Trophoblast cell (in vitro differentiated cells and primary cell): Measurements from ENCODE around the gene MRFAP1L1.

Source experiments
- DNase-seq, 2 donors: peaks; one replicate each; pipeline ENCODE4 v3.0.0-alpha.2; 2016
- H2AFZ ChIP-seq: 2 replicates; pipeline ENCODE4 v1.6.1; 2013; ENCODE audit warnings: low read length, moderate library complexity, mild to moderate bottlenecking; ENCODE audit not compliant: insufficient read depth, poor library complexity
- H2AK5ac ChIP-seq: 2 replicates; pipeline ENCODE4 v1.6.1; 2013; ENCODE audit warnings: mild to moderate bottlenecking, low read length
- H2BK120ac ChIP-seq: 2 replicates; pipeline ENCODE4 v1.6.1; 2013; ENCODE audit warnings: low read length, mild to moderate bottlenecking, moderate library complexity; ENCODE audit not compliant: insufficient read depth, poor library complexity
- H2BK12ac ChIP-seq: 2 replicates; pipeline ENCODE4 v1.6.1; 2013; ENCODE audit warnings: mild to moderate bottlenecking, low read length, moderate library complexity
- H2BK5ac ChIP-seq: 2 replicates; pipeline ENCODE4 v1.6.1; 2013; ENCODE audit warnings: low read length, low read depth, moderate library complexity, mild to moderate bottlenecking; ENCODE audit not compliant: poor library complexity
- H3K14ac ChIP-seq: 2 replicates; pipeline ENCODE4 v1.6.1; 2013; ENCODE audit warnings: mild to moderate bottlenecking, low read length
- H3K18ac ChIP-seq: 2 replicates; pipeline ENCODE4 v1.6.1; 2013; ENCODE audit warnings: mild to moderate bottlenecking, low read length
- H3K23ac ChIP-seq: 2 replicates; pipeline ENCODE4 v1.6.1; 2013; ENCODE audit warnings: low read length
- H3K27ac ChIP-seq: 2 replicates; pipeline ENCODE4 v1.5.1; 2013; ENCODE audit warnings: low read depth, mild to moderate bottlenecking, inconsistent platforms, low read length, moderate library complexity
- H3K27me3 ChIP-seq: 2 replicates; pipeline ENCODE4 v1.6.1; 2013; ENCODE audit warnings: inconsistent platforms, mild to moderate bottlenecking, low read length, moderate library complexity; ENCODE audit not compliant: insufficient read depth
- H3K36me3 ChIP-seq, 2 experiments: 1 replicate in 1 of 2; 2 replicates in 1 of 2; pipeline ENCODE4 v1.6.1; 2013; ENCODE audit warnings: low read length in 2 of 2, mild to moderate bottlenecking in 2 of 2, moderate library complexity in 1 of 2; ENCODE audit not compliant: insufficient read depth in 2 of 2, control insufficient read depth in 1 of 2
- H3K4ac ChIP-seq: 2 replicates; pipeline ENCODE4 v1.6.1; 2013; ENCODE audit warnings: low read depth, mild to moderate bottlenecking, low read length, moderate library complexity
- H3K4me1 ChIP-seq, 2 experiments: 1 replicate in 1 of 2; 2 replicates in 1 of 2; pipeline ENCODE4 v1.6.1; 2013; ENCODE audit warnings: low read length in 2 of 2, mild to moderate bottlenecking in 2 of 2, moderate library complexity in 1 of 2; ENCODE audit not compliant: insufficient read depth in 2 of 2, control insufficient read depth in 1 of 2
- H3K4me2 ChIP-seq: 2 replicates; pipeline ENCODE4 v1.6.1; 2013; ENCODE audit warnings: inconsistent platforms, mild to moderate bottlenecking, low read length, moderate library complexity
- H3K4me3 ChIP-seq: 2 replicates; pipeline ENCODE4 v1.5.1; 2013; ENCODE audit warnings: mild to moderate bottlenecking, low read depth, low read length, inconsistent platforms
- H3K79me1 ChIP-seq: one replicate; pipeline ENCODE4 v1.6.1; 2013; ENCODE audit warnings: low read length
- H3K79me2 ChIP-seq: 2 replicates; pipeline ENCODE4 v1.6.1; 2013; ENCODE audit warnings: low read length, mild to moderate bottlenecking; ENCODE audit not compliant: control insufficient read depth, insufficient read depth, poor library complexity
- H3K9ac ChIP-seq: 2 replicates; pipeline ENCODE4 v1.6.1; 2013; ENCODE audit warnings: mild to moderate bottlenecking, low read length
- H3K9me3 ChIP-seq: 2 replicates; pipeline ENCODE4 v1.6.1; 2013; ENCODE audit warnings: low read depth, mild to moderate bottlenecking, control low read depth, inconsistent platforms, low read length; ENCODE audit not compliant: insufficient read depth
- H4K12ac ChIP-seq: 2 replicates; pipeline ENCODE4 v1.6.1; 2013; ENCODE audit warnings: low read depth, mild to moderate bottlenecking, low read length, moderate library complexity
- H4K8ac ChIP-seq: 2 replicates; pipeline ENCODE4 v1.6.1; 2013; ENCODE audit warnings: low read depth, mild to moderate bottlenecking, low read length, moderate library complexity
- H4K91ac ChIP-seq: one replicate; pipeline ENCODE4 v1.6.1; 2013; ENCODE audit warnings: low read depth, mild to moderate bottlenecking, low read length, moderate library complexity
- WGBS: extraction: QIAGEN DNeasy Blood & Tissue Kit; methylation state at CpG from one replicate; pipeline ENCODE4 v1.1.7; 2013; ENCODE audit warnings: missing lambda C conversion rate; ENCODE audit not compliant: insufficient read length, insufficient coverage; ENCODE audit errors: extremely low coverage; 5-methylcytosine and 5-hydroxymethylcytosine counted together

The MRFAP1L1 gene

DNA sequence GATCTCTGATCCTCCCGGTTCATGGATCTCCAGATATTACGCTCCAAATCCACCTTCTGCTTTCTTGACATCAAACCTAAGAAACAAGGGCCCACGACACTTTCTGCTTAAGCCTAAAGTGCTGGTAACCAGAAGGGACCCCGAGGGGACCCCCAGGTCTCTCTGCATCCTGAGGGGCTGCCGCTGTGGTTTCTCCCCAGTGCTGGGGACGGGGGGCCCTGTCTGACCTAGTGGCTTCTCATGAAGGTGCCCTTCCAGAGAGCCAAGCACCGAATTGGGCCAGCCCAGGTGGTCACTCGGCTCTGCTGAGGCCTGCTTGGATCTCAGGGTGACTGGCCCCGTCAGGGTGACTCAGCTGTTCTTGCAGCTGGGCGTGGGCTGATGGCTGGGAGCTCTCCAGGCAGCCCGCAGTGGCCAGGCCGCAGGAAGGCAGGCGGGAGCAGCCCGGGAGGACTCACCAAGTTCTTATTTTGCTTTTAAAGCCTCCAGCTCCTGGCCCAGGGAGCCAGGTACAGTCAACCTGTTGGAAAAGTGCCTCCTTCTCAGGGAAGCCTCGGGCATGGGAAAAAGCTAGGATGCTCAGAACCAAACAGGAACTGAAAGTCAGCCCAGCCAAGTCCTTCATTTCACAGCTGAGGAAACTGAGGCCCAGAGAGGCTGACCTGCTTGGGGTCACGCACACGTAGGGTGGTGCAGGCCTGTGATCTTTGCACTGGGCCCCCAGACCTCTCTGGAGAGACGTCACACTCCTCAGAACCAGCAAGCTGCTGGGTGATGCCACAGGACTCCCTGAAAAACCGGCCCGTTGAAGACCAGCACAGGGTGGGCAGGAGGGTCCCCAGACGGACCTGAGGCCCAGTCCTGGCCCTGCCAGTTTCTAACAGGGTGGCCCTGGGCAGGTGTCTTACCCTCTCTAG lies 23.0 kb upstream of the MRFAP1L1 start:
- H4K91ac ChIP-seq, result peak overlapping the region; percentile 87
- peak overlapping the region; percentile 71 for H4K12ac ChIP-seq
- H3K79me1 ChIP-seq, result peaks cover 12% of the 10 kb centered on the region
- H3K27me3 ChIP-seq, result no peaks in the 10 kb centered on the region
- peak overlapping the region; percentile 54 for H2BK5ac ChIP-seq
- H2AFZ ChIP-seq, result peak overlapping the region; percentile 81
- no peaks in the 10 kb centered on the region for H3K36me3 ChIP-seq
- peak overlapping the region; percentile 66 for H3K14ac ChIP-seq
- H3K4me2 ChIP-seq, result no peak overlapping the region
- peak overlapping the region; percentile 80 for H4K8ac ChIP-seq
- H3K4me1 ChIP-seq, result peaks cover 9 to 16% of the 10 kb centered on the region in 2 experiments
- H3K27ac ChIP-seq, result no peak overlapping the region
- H3K23ac ChIP-seq, result no peak overlapping the region
- peak overlapping the region; percentile 56 for H3K4ac ChIP-seq
- DNase-seq, result peak; percentile 75 to 80
- H2AK5ac ChIP-seq, result peak overlapping the region; percentile 12
- no peak overlapping the region for H3K9ac ChIP-seq
- H3K18ac ChIP-seq, result peak overlapping the region; percentile 68
- no peaks in the 10 kb centered on the region for H3K9me3 ChIP-seq
- peak overlapping the region; percentile 51 for H2BK12ac ChIP-seq
- H2BK120ac ChIP-seq, result peak overlapping the region; percentile 95
- no peak overlapping the region for H3K4me3 ChIP-seq
- peaks cover 2% of the 10 kb centered on the region for H3K79me2 ChIP-seq
- WGBS, result no CpG with 5 or more reads among the region's 21 CpGs

DNA sequence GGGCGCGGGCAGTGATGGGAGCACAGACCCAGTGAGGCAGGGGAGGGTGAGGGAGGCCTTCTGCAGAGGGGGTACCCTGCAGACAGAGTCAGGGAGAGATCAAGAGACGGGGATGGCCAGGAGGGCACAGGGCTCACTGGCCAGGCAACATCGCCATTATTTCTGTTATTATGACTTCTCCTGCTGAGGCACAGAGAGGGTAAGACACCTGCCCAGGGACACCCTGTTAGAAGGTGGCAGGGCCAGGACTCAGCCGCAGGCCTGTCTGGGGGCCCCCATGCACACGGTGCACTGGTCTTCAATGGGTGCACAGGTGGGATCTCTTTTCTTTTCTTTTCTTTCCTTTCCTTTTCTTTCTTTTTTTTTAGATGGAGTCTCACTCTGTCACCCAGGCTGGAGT lies 22.1 kb upstream of the MRFAP1L1 start:
- H3K79me2 ChIP-seq, result peaks cover 2% of the 10 kb centered on the region
- H4K12ac ChIP-seq, result no peak overlapping the region
- H3K4me3 ChIP-seq, result no peak overlapping the region
- no peak overlapping the region for H2AFZ ChIP-seq
- H2AK5ac ChIP-seq, result no peak overlapping the region
- H3K23ac ChIP-seq, result no peak overlapping the region
- H3K4me1 ChIP-seq, result peaks cover 9 to 16% of the 10 kb centered on the region in 2 experiments
- no CpG with 5 or more reads among the region's 6 CpGs for WGBS
- no peak overlapping the region for H2BK120ac ChIP-seq
- H3K27ac ChIP-seq, result no peak overlapping the region
- DNase-seq, result no peak
- peak overlapping the region; percentile 1 for H3K14ac ChIP-seq
- H2BK5ac ChIP-seq, result no peak overlapping the region
- H4K8ac ChIP-seq, result no peak overlapping the region
- no peaks in the 10 kb centered on the region for H3K9me3 ChIP-seq
- no peak overlapping the region for H3K4ac ChIP-seq
- no peaks in the 10 kb centered on the region for H3K27me3 ChIP-seq
- H4K91ac ChIP-seq, result no peak overlapping the region
- H2BK12ac ChIP-seq, result no peak overlapping the region
- H3K18ac ChIP-seq, result no peak overlapping the region
- no peak overlapping the region for H3K9ac ChIP-seq
- no peaks in the 10 kb centered on the region for H3K36me3 ChIP-seq
- peaks cover 12% of the 10 kb centered on the region for H3K79me1 ChIP-seq
- no peak overlapping the region for H3K4me2 ChIP-seq

GRCh38 chr4:6731318-6731675 lies 21.6 kb upstream of the MRFAP1L1 start:
- H3K14ac ChIP-seq, result peak overlapping the region; percentile 1
- H4K91ac ChIP-seq, result peak overlapping the region; percentile 16
- peaks cover 9 to 16% of the 10 kb centered on the region in 2 experiments for H3K4me1 ChIP-seq
- peak overlapping the region; percentile 17 for H2BK12ac ChIP-seq
- H2BK120ac ChIP-seq, result no peak overlapping the region
- no peak overlapping the region for H3K4ac ChIP-seq
- no peak overlapping the region for H3K18ac ChIP-seq
- no peak overlapping the region for H3K4me3 ChIP-seq
- H3K4me2 ChIP-seq, result no peak overlapping the region
- no peaks in the 10 kb centered on the region for H3K36me3 ChIP-seq
- H3K9ac ChIP-seq, result no peak overlapping the region
- no peak for DNase-seq
- H2AFZ ChIP-seq, result no peak overlapping the region
- no peak overlapping the region for H3K27ac ChIP-seq
- WGBS, result no CpG with 5 or more reads among the region's 8 CpGs
- H2AK5ac ChIP-seq, result no peak overlapping the region
- peaks cover 2% of the 10 kb centered on the region for H3K79me2 ChIP-seq
- no peaks in the 10 kb centered on the region for H3K27me3 ChIP-seq
- no peak overlapping the region for H2BK5ac ChIP-seq
- H4K12ac ChIP-seq, result no peak overlapping the region
- no peak overlapping the region for H3K23ac ChIP-seq
- peaks cover 12% of the 10 kb centered on the region for H3K79me1 ChIP-seq
- H3K9me3 ChIP-seq, result no peaks in the 10 kb centered on the region
- H4K8ac ChIP-seq, result no peak overlapping the region

DNA sequence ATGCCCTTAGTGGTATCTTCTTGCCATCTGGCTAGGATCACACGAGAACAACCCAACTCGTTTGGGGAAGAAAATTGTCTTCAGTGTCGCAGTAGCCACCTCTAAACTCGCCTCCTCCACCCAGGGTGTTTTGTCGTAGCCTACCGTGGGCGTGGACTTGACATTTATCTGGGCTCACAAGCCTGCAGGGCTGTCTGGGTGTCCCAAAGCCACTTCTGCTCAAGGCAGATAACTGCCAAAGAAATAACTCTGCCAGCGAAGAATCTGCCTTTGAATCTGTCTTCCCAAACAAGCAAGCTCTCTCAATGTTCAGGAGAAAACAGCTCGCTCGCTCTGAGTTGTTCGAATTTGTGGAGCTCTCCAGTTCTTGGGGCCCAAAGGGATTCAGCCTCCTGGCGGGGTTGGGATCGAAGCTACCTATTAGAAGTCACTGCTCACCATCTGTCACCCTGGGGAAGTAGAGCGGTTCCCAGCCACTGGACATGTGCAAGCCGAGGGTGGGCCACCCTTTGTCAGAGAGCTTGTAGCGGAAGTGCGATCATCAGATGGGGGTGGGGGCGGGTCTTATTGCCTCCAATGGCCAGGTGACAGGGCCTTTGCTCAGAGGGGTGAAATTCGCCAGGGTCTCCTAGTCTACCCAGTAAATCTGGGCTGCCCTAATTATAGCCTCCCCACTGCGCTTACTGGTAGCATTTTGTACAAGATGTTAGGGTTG lies 21.1 kb upstream of the MRFAP1L1 start:
- H3K27ac ChIP-seq, result no peak overlapping the region
- H4K91ac ChIP-seq, result peak overlapping the region; percentile 16
- no peak overlapping the region for H3K9ac ChIP-seq
- H3K27me3 ChIP-seq, result no peaks in the 10 kb centered on the region
- no peak overlapping the region for H3K4me3 ChIP-seq
- no CpG with 5 or more reads among the region's 20 CpGs for WGBS
- H3K79me2 ChIP-seq, result peaks cover 2% of the 10 kb centered on the region
- no peak overlapping the region for H2AFZ ChIP-seq
- H4K8ac ChIP-seq, result no peak overlapping the region
- no peak overlapping the region for H2AK5ac ChIP-seq
- no peak overlapping the region for H3K23ac ChIP-seq
- H3K4me2 ChIP-seq, result no peak overlapping the region
- no peaks in the 10 kb centered on the region for H3K36me3 ChIP-seq
- no peak for DNase-seq
- H3K9me3 ChIP-seq, result peaks cover 4% of the 10 kb centered on the region
- no peak overlapping the region for H2BK5ac ChIP-seq
- no peak overlapping the region for H2BK120ac ChIP-seq
- H3K4ac ChIP-seq, result no peak overlapping the region
- no peak overlapping the region for H4K12ac ChIP-seq
- H3K79me1 ChIP-seq, result peaks cover 12% of the 10 kb centered on the region
- H3K18ac ChIP-seq, result no peak overlapping the region
- peak overlapping the region; percentile 42 for H2BK12ac ChIP-seq
- H3K14ac ChIP-seq, result no peak overlapping the region
- peaks cover 9 to 16% of the 10 kb centered on the region in 2 experiments for H3K4me1 ChIP-seq
